HG02610 (cell line): ENCODE measurements around the gene PHF2.

Source experiments
- ATAC-seq: cut with Tn5 transposase; IDR thresholded peaks from one replicate; pipeline ENCODE4 v1.9.1; 2021; ENCODE audit warnings: mild to moderate bottlenecking, moderate library complexity; ENCODE audit not compliant: unreplicated experiment

The PHF2 gene

DNA sequence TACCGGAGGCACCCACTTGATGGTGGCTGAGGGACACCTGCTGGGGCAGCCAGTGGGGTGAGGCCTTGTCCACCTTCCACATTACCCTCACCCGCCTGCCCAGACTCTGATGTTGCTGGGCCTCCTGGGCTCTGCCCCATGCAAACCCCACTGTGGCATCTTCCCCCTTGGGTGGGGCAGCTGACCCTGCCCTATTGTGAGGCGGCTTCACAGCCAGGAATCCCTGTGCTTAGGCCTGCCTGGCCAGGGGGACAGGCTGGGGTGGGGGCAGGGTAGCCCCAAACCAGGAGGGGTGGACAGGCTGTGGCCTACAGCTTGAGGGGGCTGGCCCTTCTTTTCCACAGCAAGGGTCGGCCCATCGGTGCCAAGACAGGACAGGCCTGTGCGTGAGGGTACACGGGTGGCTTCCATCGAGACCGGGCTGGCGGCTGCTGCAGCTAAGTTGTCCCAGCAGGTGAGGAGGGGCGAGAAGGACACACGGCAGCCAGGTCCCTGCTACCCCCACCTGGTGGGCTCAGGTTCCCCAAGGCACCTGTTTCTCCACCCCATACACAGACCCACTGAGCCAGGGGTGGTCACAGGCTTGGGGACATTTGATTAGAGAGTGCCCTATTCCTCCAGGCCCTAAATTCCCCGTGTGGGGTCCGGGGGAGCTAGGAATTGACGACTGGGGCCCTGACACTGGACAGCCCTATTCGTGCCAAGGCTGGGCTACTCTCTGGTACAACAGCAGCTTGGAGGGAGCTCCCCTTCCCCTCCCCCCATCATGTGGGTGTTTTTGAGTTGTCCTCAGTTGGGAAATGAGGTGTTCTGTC, 99.2 kb downstream of the PHF2 start:
- ATAC-seq = no peak

DNA sequence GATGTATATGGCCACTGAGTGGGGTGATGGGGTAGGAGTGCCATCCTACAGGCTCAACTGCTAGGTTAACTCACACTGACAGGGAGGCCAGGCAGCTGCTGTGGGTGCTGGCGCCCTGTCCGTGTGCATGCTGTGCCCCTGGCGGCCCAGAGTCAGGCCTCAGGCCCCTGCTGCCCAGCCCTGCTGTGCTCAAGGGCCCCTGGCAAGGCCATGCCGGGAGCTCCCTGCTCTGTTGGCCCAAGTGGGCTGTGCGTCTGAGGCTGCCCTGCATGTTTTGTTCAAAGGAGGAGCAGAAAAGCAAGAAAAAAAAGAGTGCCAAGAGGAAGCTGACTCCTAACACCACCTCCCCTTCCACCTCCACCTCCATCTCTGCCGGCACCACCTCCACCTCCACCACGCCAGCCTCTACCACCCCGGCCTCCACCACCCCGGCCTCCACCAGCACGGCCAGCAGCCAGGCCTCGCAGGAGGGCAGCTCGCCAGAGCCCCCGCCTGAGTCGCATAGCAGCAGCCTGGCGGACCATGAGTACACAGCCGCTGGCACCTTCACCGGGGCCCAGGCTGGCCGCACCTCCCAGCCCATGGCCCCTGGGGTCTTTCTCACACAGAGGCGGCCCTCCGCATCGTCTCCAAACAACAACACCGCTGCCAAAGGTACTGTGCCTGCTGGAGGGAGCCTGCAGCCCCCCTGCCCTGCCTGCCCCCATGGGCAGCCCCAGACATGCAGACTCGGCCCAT, 100.1 kb downstream of the PHF2 start:
- ATAC-seq = no peak

DNA sequence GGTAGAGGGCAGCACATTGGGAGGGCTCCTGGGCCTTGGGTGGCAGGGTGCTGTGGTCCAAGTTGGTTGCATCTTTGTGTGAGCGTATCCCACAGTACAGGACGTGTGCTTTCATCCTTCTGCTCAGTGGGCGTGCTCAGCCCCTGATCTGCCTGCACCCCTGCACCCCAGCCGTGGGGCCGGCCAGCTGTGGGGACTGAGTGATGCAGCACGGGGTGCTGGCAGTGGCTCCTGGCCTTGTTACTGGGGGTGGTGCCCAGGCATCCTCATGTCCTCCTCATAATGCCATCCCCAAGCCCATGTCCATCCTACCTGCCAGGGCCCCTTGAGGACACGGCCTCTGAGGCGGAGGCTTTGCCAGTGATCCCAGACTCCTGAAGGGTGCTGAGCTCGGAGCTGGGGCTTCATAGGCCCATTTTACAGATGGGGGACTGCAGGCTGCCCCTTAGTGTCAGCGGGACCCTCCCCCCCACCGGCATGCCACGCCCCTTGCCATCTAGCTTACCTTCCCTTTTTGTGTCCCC, 100.7 kb downstream of the PHF2 start:
- ATAC-seq = no peak

DNA sequence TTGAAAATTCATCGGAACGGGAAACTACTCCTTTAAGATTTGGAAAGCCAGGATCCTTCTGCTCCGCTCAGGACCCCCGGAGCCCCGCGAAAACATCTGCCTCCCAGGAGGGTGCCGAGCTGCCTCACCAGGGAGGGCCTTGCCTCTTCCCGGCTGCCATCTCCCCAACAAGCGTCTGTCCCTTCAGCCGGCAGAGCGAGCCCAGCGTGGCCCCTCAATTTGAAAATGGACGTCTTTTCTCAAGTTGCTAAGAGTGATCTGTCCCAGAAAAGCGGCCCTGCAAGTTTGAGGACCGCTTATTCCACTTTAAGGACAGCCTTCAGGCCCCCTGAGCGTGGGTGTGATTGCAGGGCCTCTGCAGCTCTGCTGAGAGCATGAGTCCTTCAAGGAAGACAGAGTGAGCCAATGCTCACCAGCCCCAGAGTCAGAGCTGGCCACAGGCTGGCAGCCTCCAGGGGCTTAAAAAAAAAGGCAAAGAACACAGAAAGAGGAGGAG, 101.3 kb downstream of the PHF2 start:
- ATAC-seq = no peak

DNA sequence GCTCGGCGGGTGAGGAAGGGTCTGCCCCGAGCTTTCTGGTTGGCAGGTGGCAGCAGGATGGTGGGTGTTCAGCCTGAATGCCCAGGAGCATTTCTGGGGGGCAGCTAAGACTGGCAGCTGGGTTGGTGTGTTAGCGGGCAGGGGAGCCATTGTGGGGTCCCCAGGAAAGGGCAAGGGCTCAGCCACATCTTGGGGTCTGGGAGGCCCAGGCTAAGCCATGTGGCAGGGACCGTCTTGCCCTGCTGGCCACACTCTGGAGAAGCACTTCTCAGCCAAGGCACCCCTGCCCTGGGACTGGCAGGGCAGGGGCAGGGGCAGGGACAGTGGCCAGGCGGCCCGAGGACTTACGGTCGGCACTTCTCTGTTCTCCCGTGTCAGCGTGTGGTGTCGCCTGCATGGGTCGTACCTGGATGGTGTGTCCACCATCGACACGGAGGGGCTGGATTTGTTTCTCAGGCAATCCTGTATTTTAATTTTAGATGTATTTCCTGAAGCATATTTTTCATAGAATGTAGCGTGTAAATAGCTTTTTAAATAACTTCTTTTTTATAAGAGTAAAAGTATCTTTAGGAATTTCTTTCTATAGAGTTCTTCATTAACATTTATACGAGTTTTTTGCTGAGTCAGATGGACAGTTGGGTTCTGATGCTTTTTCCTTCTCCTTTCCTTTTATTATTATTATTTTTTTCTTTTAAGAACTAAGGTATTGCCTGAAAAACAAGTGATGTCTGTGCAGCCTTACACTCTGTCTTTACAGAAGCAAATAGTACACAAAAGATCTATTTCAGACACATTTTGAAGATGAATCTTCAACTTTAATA, 102.0 kb downstream of the PHF2 start:
- no peak for ATAC-seq

DNA sequence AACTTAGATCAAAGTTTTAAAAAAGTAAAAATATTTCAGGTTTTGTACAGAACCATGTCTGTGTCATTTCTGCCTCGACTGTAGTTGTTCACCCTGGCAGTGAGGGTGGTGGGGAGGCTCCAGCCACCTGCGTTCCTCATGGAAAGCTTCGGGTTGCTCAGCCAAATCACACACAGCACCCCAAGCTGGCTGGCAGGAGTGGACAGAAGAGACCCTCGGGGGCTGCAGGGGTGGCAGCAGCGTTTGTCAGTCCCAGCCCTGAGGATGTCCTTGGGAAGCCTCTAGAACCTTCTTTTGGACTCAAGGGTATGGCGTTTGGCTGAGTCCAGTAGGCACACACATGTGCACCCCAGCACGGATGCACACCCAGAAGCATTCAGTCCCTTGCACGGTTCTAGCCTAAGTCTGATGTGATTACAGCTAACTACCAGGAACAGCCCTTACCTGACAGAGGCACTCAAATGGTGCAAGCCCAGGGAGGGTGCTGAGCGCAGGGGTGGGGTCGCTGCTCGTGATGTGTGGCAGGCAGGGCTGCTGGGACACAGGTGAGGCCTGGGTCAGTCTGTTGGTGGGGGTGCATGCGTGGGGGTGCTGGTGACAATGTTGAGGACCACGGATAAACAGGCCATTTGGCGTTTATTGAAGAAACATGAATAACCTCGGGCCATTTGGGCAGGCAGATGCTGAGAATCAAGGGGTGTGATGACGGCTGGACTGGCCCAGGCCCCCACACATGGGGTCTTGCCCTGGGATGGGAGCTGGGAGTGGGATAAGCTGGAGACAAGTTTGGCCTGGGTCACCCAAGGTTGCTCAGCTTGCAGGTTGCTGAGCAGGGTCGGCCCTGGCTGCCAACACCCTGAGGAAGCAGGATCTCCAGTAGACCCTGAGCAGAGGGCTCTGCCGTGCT, 103.4 kb downstream of the PHF2 start:
- ATAC-seq = no peak

DNA sequence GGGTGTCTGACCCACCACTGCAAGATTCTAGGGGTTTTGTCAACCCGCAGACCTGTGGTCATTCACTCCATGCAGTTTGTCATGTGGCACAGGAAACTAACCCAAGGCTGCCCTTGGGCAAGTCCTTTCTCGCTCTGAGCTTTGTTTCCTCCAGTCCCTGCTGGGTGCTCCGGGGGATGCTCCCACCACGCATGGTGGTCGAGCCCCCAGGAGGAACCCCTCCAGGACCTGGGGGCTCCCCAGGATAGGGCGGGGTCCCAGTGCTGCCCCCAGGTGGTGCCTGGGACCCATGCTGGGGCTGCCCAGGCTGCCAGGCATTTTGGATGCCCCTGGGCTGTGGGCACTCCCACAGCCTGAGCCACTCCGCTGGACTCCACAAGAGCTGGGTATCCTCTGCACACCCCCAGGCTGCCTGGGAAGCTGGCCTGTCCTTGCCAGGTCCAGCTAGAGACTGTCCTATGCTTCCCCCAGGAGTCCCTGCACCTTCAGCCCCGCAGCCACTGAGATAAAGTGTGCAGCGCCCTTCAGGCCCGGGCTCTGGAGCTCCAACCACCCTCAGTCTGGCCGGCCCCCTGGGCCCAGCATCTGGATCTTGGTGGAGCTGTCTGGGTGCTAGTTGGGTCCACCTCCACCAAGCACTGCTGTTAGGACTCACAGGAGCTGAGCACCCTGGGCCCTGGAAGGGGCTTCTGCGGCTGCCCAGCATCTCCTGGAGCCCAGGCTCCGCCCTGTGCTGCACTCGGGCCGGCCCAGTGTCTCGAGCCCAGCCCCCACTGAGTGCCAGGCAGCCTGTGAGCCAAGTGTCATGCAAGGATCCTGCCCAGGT, 104.3 kb downstream of the PHF2 start:
- no peak for ATAC-seq

DNA sequence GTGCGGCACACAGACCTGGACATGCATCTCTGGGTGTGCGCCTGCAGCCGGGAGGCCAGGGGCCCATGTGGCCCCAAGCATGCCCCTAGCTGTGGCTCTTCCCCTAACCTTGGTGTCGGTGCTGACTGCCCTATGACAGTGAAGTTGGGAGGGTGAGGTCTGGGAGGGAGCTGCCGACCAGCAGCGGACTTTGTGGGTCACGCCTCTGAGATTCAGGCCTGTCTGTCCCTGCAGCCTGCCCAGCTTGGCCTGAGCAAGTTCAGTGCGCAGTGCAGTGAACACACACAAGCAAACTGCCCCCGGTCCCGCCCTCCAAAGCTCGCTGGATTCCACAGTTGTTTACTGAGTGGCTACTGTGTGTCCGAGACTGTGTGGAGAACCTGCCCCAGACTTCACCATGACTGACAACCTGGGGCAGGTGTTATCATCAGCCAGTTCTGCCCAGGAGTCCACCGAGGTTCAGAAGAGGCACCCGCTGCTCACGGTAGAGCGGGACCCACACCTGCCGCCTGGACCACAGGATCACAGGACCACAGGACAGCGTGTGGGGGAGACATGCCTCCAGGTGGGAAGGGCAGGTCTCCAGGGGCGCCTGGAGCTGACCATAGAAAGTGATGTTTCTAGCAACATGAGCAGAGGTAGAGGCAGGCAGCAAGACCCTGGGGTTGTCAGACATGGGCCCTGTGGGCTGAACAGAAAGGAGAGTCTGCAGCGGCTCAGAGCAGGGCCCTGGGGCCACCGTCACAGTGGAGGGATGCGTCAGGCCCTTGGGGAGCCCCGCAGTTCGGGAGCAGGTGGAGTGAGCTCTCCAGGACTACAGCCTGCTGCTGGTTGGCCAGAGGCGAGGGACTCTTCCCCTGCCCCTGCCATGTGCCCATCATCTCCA, 105.1 kb downstream of the PHF2 start:
- ATAC-seq = no peak

DNA sequence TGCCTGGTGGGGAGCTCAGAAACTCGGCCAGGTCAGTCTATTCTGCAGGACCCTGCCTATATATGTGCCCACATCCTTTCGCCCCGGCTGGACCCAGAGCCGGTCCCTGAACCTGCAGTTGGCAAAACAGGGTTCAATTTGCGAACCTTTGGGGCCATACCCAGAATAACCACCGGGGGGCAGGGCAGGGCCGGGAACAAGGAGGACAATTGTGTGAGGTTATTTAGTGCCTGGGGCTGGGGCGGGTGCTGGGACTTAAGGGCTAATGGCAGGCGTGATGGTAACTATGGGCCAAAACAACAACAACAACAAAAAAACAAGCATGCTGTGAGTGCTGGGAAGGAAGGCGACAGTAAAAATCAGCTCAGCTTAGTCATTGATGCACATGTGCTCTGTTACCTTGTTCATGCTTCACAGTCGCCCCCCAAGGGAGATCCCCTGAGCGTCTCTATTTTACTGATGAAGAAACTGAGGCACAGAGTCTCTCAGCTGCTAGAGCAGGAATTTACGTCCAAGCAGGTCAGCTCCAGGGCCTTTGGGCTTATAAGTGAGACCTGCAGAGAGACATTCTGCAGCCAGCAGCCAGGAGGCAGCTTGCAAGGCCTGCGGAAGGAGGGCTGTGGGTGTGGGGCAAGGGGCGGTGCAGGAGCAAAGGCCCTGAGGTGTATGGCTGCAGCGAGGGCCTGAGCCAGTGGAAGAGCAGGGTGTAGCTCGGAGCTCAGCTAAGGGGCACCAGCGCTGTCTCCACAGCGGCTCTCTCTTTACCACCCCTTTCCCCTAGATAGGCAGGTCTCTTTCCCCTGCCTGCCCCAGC, 106.0 kb downstream of the PHF2 start:
- no peak for ATAC-seq

DNA sequence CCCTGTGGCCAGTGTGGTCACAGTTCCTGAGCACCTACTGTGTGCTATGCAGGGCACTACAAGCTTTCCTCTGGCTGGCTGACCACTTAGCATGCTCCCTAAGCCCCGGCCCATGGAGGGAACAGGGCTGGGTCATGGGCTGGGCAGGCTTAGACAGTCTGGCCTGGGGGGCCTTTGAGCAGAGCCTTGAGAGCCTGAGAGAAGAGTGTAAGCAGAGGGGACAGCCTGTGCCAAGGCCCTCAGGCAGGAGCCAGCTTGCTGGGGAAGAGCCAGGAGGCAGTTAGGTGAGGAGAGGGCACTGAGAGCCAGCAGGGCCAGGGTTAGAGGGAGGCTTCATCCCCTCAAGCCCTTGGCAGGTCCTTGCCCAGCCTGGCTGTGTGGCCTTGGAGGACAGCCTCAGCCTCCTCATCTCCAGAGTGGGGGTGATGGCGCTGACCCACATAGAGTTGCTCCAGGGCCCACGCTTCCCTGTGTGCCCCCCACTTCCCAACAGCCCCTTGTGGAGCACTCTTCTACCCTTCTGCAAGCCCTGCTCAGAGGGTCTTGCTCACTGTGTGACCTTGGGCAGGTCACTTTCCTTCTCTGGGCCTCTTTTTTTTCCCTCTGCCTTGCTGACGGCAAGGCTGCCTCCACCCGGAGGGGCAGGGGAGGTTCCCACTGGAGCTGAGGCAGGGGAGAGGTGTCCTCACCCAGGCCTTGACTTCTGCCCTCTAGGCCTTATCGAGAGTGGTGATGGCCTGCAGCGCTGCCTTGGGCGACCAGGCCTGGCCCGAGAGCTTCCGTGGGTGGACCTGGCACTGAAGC, 107.1 kb downstream of the PHF2 start:
- no peak for ATAC-seq

DNA sequence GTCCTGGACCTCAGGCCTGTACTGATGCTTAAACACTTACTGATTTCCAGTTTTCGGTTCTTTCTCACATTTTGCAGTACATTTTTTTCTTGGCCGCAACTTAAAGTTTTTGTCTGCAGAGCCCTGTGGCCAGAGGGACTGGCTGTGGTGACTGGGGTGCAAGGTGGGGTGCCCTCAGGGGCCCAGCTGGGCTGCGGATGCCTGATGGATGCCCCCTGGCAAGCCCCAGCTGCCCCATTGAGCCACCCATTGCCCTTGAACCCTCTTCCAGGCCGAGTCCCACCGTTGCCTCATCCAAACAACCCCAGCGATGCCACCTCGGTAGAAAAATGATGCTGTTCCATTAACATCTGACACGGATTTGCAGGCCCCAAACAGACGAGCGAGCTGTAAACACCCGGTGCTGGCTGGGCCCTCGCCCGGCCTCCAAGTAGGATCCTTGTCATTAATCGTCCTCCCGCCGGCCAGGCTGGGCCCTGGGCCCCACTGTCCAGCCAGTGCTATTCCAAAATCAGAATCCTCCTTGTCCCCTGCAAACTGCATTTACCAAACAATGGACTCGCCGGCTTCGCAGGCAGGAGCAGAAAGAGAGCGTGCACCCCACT, 107.9 kb downstream of the PHF2 start:
- no peak for ATAC-seq

DNA sequence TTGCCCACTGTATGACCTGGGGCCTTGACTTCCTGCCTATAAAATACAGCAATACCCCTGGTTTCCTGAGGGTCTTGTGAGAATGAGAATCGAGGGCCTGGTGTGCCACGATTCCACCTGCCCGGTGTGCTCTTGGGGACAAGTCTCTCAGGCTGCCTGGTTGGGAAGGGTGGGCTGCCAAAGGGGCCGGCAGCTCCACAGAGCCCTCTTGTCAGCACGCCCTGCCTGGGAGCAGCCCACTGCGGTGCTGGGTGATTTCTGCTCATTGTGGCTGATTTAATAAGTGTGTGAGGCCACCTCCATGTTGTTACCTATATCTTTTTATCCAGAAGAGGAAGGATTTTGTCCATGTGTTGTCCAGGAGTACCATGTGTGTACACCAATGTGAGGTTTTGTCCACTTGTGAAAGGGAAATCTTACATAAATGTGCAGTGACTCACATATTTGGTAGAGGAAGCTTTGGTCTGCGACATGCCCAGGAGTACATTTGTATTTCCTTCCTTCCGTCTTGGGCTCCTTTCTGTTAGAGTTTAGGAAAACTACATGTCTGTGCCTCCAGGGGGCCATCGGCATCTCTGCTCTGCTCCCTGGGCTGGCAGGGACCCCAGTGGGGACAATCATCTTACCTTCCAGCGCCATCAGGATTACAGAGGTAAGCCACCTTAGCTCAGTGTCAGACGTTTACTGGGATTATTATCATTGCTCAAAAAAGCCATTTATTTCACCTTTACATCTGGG, 108.6 kb downstream of the PHF2 start:
- no peak for ATAC-seq

DNA sequence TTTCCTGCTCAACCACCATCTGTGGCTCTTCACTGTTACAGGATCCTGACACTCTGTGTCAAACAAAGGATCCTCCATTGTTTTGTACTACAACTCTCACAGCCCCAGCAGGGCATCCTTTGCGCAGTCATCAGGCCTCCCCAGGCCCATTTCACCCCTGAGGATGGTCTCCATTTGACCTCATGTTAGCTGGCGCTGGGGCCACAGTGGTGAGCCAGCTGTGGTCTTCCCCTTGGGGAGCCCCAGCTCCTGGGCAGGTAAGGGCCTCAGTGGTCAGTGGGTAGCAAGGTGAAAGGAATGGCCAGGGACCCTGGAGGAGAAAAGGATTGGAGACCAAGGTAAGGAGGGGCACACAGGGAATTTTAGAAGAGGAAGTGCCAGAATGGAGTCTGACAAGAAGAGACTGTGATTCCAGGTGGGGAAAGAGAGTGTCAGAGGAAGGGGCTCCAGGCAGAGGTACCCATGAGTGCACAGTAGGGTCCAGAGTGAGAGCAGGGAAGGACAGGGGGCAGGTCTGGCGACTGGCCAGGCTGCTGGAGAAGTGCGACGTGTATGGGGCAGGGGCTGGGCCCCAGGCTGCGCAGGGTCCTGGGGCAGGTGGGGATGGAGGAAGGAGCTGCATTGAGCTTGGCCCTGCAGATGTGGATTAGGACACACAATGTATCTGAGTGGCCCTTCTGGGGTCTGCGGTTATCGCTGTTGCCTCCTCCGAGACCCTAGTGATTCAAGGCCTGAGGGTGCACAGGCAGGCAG, 109.9 kb downstream of the PHF2 start:
- no peak for ATAC-seq

DNA sequence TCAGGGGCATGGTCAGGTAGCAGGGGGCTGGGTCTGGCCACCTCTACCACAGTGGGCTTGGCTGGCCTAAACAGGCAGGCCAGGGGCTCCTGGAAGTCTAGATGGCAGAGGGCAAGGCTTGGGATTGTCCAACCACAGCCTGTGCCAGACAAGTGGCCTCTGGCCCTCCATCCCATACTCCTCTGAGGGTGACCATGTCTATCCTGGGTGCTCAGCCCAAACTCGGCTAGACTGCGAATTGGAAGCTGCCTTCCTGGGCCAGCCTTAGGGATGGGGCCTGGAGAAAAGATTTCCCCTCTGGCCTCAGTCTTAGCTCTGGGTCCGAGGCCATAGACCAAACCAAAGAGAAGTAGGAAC, 110.5 kb downstream of the PHF2 start:
- ATAC-seq = no peak

DNA sequence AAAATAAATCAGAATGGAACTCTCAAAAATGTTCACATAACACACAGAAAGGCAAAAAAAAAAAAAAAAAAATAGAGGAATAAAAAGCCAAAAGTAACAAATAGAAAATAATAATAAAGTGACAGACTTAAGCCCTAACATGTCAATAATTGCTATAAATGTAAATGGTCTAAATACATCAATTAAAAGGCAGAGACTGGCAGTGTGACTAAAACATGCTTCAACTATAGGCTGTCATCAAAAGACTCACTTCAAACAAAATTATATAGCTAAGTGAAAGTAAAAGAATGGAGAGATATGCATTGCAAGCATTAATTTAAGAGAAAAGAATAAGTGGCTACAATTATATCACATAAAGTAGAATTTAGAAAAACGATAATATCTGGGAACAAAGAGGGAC, 114.2 kb downstream of the PHF2 start:
- no peak for ATAC-seq
